Mesendoderm (in vitro differentiated cells): ENCODE measurements around the gene PSD2.

Experiments used
- DNase-seq: peaks from one replicate; pipeline ENCODE4 v3.0.0; 2013
- H2AK5ac ChIP-seq: 2 replicates; pipeline ENCODE4 v1.6.1; 2013; ENCODE audit warnings: low read length, inconsistent platforms
- H2BK120ac ChIP-seq: 2 replicates; pipeline ENCODE4 v1.6.1; 2013; ENCODE audit warnings: low read depth, mild to moderate bottlenecking, low read length, moderate library complexity, mixed read lengths
- H2BK15ac ChIP-seq: replicated peaks from 2 replicates; pipeline ENCODE4 v1.6.1; 2013; ENCODE audit warnings: low read depth, mild to moderate bottlenecking, moderate library complexity
- H2BK5ac ChIP-seq: 2 replicates; pipeline ENCODE4 v1.6.1; 2013; ENCODE audit warnings: low read length, inconsistent platforms
- H3K18ac ChIP-seq: 2 replicates; pipeline ENCODE4 v1.6.1; 2013; ENCODE audit warnings: mild to moderate bottlenecking, low read length, mixed read lengths
- H3K23ac ChIP-seq: one replicate; pipeline ENCODE4 v1.6.1; 2013; ENCODE audit warnings: low read length
- H3K27ac ChIP-seq: 2 replicates; pipeline ENCODE4 v1.5.1; 2013; ENCODE audit warnings: low read depth, mild to moderate bottlenecking, inconsistent platforms, low read length, moderate library complexity
- H3K27me3 ChIP-seq: 2 replicates; pipeline ENCODE4 v1.6.1; 2013; ENCODE audit warnings: low read length, control low read depth, mild to moderate bottlenecking, inconsistent platforms; ENCODE audit not compliant: insufficient read depth, poor library complexity
- H3K36me3 ChIP-seq: 2 replicates; pipeline ENCODE4 v1.6.1; 2013; ENCODE audit warnings: low read length, inconsistent platforms; ENCODE audit not compliant: control insufficient read depth, insufficient read depth
- H3K4ac ChIP-seq: one replicate; pipeline ENCODE4 v1.6.1; 2013; ENCODE audit warnings: low read depth, mild to moderate bottlenecking, low read length, moderate library complexity
- H3K4me1 ChIP-seq: 2 replicates; pipeline ENCODE4 v1.6.1; 2013; ENCODE audit warnings: low read depth, low read length, inconsistent platforms; ENCODE audit not compliant: control insufficient read depth
- H3K4me2 ChIP-seq: 2 replicates; pipeline ENCODE4 v1.6.1; 2013; ENCODE audit warnings: low read length
- H3K4me3 ChIP-seq: 2 replicates; pipeline ENCODE4 v1.5.1; 2013; ENCODE audit warnings: mild to moderate bottlenecking, low read length
- H3K56ac ChIP-seq: one replicate; pipeline ENCODE4 v1.6.1; 2013; ENCODE audit warnings: low read length
- H3K79me1 ChIP-seq: 2 replicates; pipeline ENCODE4 v1.6.1; 2013; ENCODE audit warnings: low read length, inconsistent platforms
- H3K79me2 ChIP-seq: 2 replicates; pipeline ENCODE4 v1.6.1; 2013; ENCODE audit warnings: mild to moderate bottlenecking, low read length; ENCODE audit not compliant: control insufficient read depth, insufficient read depth
- H3K9ac ChIP-seq: 2 replicates; pipeline ENCODE4 v1.6.1; 2013; ENCODE audit warnings: low read length, inconsistent platforms
- H4K5ac ChIP-seq: one replicate; pipeline ENCODE4 v1.6.1; 2013; ENCODE audit warnings: low read length
- H4K8ac ChIP-seq: one replicate; pipeline ENCODE4 v1.6.1; 2013; ENCODE audit warnings: low read depth, mild to moderate bottlenecking, control low read depth, low read length, moderate library complexity
- WGBS: extraction: QIAGEN DNeasy Blood & Tissue Kit; methylation state at CpG from one replicate; pipeline ENCODE4 v1.1.7; 2013; ENCODE audit warnings: low lambda C conversion rate, missing lambda C conversion rate; ENCODE audit not compliant: insufficient coverage; ENCODE audit errors: extremely low coverage; 5-methylcytosine and 5-hydroxymethylcytosine counted together

The PSD2 gene

GRCh38 chr5:139850423-139851016, 54.9 kb downstream of the PSD2 start:
- Histone ChIP-seq H3K4ac (no peak overlapping the region), H3K4me2 (no peak overlapping the region), H3K18ac (no peak overlapping the region), H4K5ac (no peak overlapping the region), H3K56ac (no peak overlapping the region), H3K79me1 (no peaks in the 10 kb centered on the region), H2AK5ac (no peak overlapping the region), H3K4me3 (no peak overlapping the region), H3K9ac (no peak overlapping the region), H3K27ac (no peak overlapping the region), H3K27me3 (peaks cover 12% of the 10 kb centered on the region), H3K79me2 (no peaks in the 10 kb centered on the region), H4K8ac (no peak overlapping the region), H2BK15ac (no peak overlapping the region), H3K4me1 (no peaks in the 10 kb centered on the region), H3K23ac (no peak overlapping the region), H2BK5ac (no peak overlapping the region), H2BK120ac (no peak overlapping the region), H3K36me3 (no peaks in the 10 kb centered on the region)
- no peak for DNase-seq
- no CpG with 5 or more reads among the region's 3 CpGs for WGBS

- H3K27me3 ChIP-seq: peaks cover 9% of the 10 kb centered on the region
These were observed 56.0 kb downstream of the PSD2 start for GRCh38 chr5:139851558-139851957.

GRCh38 chr5:139852696-139853095, 57.1 kb downstream of the PSD2 start:
- Histone ChIP-seq H3K27me3 (peaks cover 4% of the 10 kb centered on the region), H3K56ac (no peak overlapping the region), H2AK5ac (no peak overlapping the region), H3K18ac (no peak overlapping the region), H3K36me3 (no peaks in the 10 kb centered on the region), H2BK120ac (no peak overlapping the region), H3K23ac (no peak overlapping the region), H4K8ac (no peak overlapping the region), H3K4ac (no peak overlapping the region), H3K4me2 (no peak overlapping the region), H3K79me1 (no peaks in the 10 kb centered on the region), H2BK5ac (no peak overlapping the region), H2BK15ac (no peak overlapping the region), H3K4me1 (no peaks in the 10 kb centered on the region), H3K27ac (no peak overlapping the region), H3K79me2 (no peaks in the 10 kb centered on the region), H4K5ac (no peak overlapping the region), H3K9ac (no peak overlapping the region), H3K4me3 (no peak overlapping the region)
- DNase-seq: no peak
- no CpG with 5 or more reads among the region's 8 CpGs for WGBS

More at GRCh38 chr5:139851558-139851957, 56.0 kb downstream of the PSD2 start:
- H4K5ac ChIP-seq: no peak overlapping the region
- no peak for DNase-seq
- no peak overlapping the region for H2BK5ac ChIP-seq
- no peak overlapping the region for H3K4me3 ChIP-seq
- no peaks in the 10 kb centered on the region for H3K36me3 ChIP-seq
- H4K8ac ChIP-seq: no peak overlapping the region
- no peak overlapping the region for H3K27ac ChIP-seq
- H3K56ac ChIP-seq: no peak overlapping the region
- H3K18ac ChIP-seq: no peak overlapping the region
- no peak overlapping the region for H3K23ac ChIP-seq
- no peak overlapping the region for H3K9ac ChIP-seq
- H2BK120ac ChIP-seq: no peak overlapping the region
- H2BK15ac ChIP-seq: no peak overlapping the region
- no peaks in the 10 kb centered on the region for H3K4me1 ChIP-seq
- no peaks in the 10 kb centered on the region for H3K79me2 ChIP-seq
- H3K4ac ChIP-seq: no peak overlapping the region
- H2AK5ac ChIP-seq: no peak overlapping the region
- H3K79me1 ChIP-seq: no peaks in the 10 kb centered on the region
- H3K4me2 ChIP-seq: no peak overlapping the region
- no CpG with 5 or more reads among the region's 19 CpGs for WGBS

- Histone ChIP-seq H3K36me3 (no peaks in the 10 kb centered on the region), H3K4me1 (no peaks in the 10 kb centered on the region), H3K4me3 (no peak overlapping the region), H3K18ac (no peak overlapping the region), H3K27me3 (no peaks in the 10 kb centered on the region), H3K79me2 (no peaks in the 10 kb centered on the region), H4K5ac (no peak overlapping the region), H2BK5ac (no peak overlapping the region), H2AK5ac (no peak overlapping the region), H3K23ac (no peak overlapping the region), H3K4me2 (no peak overlapping the region), H4K8ac (no peak overlapping the region), H3K4ac (no peak overlapping the region), H3K79me1 (no peaks in the 10 kb centered on the region), H3K56ac (no peak overlapping the region), H3K9ac (no peak overlapping the region), H3K27ac (no peak overlapping the region), H2BK120ac (no peak overlapping the region), H2BK15ac (no peak overlapping the region)
- no CpG with 5 or more reads among the region's 7 CpGs for WGBS
- DNase-seq: no peak
These were observed 58.5 kb downstream of the PSD2 start for GRCh38 chr5:139854029-139854605.

GRCh38 chr5:139854953-139855352, 59.3 kb downstream of the PSD2 start:
- Histone ChIP-seq H3K36me3 (no peaks in the 10 kb centered on the region), H3K4ac (no peak overlapping the region), H3K4me2 (no peak overlapping the region), H3K4me1 (no peaks in the 10 kb centered on the region), H3K56ac (no peak overlapping the region), H3K4me3 (no peak overlapping the region), H2AK5ac (no peak overlapping the region), H3K9ac (no peak overlapping the region), H3K18ac (no peak overlapping the region), H4K5ac (no peak overlapping the region), H3K27me3 (no peaks in the 10 kb centered on the region), H3K23ac (no peak overlapping the region), H2BK15ac (no peak overlapping the region), H3K79me1 (no peaks in the 10 kb centered on the region), H2BK5ac (no peak overlapping the region), H4K8ac (no peak overlapping the region), H3K79me2 (no peaks in the 10 kb centered on the region), H2BK120ac (no peak overlapping the region), H3K27ac (no peak overlapping the region)
- no peak for DNase-seq
- WGBS: no CpG with 5 or more reads among the region's 5 CpGs

GRCh38 chr5:139855451-139855850, 59.8 kb downstream of the PSD2 start:
- WGBS: no CpG with 5 or more reads among the region's 8 CpGs
- Histone ChIP-seq H3K27ac (no peak overlapping the region), H3K79me2 (no peaks in the 10 kb centered on the region), H3K23ac (no peak overlapping the region), H3K56ac (no peak overlapping the region), H3K27me3 (no peaks in the 10 kb centered on the region), H3K4me1 (no peaks in the 10 kb centered on the region), H3K18ac (no peak overlapping the region), H3K9ac (no peak overlapping the region), H3K79me1 (no peaks in the 10 kb centered on the region), H3K4me2 (no peak overlapping the region), H4K8ac (no peak overlapping the region), H3K36me3 (no peaks in the 10 kb centered on the region), H2BK15ac (no peak overlapping the region), H3K4me3 (no peak overlapping the region), H2AK5ac (no peak overlapping the region), H4K5ac (no peak overlapping the region), H2BK120ac (no peak overlapping the region), H3K4ac (no peak overlapping the region), H2BK5ac (no peak overlapping the region)
- no peak for DNase-seq
